GM18858 (cell line): ENCODE data around the gene SPRN.
"Not testable (repeated sequence)": the region's sequence is repeated elsewhere in the genome, so short reads cannot be mapped to it uniquely, and the experiment has no call there.

Experiments used
- ATAC-seq: cut with Tn5 transposase; IDR thresholded peaks from one replicate; pipeline ENCODE4 v1.9.1; 2021; ENCODE audit not compliant: unreplicated experiment

The SPRN gene

DNA sequence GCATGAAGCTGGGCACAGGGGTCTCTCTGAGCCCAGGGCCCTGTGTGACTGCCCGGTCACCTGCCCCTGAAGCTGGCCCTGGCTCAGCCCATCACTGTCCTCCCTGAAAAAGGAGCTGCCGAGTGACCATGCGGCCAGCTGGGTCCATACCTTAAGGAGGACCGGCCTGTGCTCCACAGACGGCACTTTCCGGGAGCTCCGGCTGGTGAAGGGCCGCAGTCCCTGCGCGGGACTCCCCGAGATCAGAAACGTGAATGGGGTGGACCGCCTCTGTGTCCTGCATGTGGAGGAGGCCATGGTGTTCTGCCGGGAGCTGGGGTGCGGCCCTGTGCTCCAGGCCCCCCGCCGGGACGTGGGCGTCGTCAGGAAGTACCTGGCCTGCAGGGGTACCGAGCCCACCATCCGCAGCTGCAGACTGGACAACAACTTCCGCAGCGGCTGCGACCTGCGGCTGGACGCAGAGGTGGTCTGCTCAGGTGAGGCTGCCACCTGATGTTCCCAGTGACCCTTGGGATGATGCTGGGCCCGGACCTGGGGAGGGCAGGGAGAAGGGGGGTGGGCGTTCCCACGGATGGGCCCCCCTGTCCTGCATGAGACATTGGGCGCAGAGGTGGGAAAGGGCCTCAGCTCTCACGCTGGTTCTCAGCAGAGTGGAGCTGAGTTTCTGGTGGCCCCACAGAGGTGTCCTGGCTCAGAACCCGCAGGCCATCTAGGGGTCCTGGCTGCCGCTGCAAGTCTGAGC lies 32.8 kb upstream of the SPRN start:
- ATAC-seq: no peak

DNA sequence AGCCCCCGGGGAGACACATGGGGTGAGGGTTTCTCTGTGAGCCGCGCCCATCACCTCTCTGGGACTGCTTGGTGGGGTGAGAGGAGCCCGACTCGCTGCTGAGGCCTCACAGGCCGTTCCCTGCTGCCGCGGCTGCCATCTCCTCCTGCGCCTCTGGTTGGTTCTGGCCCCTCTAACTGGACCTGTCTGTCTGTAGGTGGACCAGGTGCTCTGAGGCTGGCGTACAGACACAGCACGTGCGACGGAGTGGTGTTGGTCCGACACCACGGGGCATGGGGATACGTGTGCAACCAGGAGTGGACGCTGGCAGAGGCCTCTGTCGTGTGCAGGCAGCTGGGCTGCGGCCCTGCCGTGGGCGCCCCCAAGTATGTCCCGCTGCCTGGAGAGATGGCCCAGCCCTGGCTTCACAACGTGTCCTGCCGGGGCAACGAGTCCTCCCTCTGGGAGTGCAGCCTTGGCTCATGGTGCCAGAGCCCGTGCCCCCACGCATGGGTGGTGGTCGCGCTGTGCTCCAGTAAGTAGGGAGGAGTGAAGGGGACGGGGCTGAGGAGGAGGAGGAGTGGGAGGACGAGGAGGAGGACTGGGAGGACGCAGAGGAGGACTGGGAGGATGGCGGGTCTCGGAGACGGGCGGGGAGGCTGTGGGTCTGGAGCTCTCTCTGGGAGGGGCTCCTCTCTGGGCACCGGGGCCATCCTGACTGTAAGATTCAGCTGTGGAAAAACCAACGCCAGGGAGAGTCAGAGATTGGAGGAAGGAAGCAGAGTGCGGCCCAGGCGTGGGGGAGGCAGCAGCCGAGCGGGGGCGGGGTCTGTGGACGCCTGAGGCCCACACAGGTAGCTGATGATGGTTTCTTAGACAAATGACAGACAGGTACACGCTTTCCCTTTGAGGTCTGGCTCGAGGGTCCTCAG lies 31.9 kb upstream of the SPRN start:
- ATAC-seq: no peak

DNA sequence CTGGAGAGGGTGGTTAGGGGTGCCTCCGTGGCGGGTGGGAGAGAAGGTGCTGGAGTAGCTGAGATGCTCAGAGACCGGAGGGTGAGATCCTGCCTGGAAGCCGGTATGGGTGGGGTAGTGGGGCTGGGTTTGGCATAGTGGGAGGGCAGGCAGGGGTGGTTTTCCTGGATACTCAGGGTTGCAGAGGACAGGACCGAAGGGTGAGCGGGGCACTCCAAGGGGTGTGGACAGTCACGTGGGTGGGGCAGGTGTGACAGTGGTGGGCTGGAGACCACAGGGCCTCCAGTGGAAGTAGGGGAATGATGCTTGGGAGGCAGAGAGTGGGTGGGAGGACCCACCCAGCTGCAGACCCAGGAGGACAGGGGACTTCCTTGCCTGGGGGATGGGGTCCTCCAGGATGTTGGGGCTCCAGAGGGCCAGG lies 31.2 kb upstream of the SPRN start:
- ATAC-seq: no peak

DNA sequence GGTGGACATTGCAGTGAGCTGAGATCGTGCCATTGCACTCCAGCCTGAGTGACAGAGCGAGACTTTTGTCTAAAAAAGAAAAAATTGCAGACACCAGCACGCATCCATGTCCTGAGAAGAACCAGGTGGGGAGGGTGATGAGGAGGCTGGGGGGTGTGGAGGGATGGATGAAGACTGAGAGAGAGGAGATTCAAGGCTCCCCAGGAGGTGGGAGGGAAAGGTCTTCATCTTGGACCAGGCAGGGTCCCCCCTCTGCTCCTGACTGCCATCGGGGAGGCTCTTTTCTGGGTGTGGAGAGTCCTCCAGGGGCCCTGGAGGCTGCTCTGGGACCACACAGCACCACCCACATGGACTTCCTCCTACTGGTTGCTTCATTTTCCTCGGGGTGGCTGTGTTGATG lies 30.8 kb upstream of the SPRN start:
- ATAC-seq: no peak

DNA sequence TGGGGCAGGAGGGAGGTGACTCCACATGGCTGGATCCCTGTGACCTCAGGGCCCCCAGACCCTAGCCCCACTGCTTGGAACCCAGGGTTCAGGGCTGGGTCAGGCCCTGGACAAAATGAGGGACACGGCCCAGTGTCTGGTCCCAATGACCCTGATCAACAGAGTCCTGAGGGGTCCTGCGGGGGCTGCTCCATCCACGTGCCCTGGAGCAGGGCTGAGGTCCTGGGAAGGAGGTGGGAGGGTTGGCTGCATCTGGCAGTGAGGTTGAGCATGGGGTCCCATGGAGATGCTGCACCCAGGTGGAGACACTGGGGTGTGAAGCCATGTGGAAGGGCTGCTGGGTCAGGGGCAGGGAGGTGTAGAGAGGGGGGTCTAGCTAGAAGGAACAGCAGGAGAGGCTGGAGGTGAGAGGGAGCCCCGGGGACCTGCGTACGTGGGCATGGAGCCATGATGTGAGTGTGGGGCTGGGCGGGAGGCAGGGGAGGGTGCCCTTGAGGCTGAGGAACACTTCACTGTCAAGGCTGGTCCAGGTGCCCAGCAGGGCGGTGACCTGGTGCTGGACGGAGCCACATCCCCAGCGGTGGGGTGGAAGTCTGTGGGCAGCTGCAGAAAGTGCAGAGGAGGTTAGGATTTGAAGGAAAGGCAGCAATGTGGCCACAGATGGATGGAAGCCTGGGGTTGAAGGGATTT lies 29.9 kb upstream of the SPRN start:
- no peak for ATAC-seq

DNA sequence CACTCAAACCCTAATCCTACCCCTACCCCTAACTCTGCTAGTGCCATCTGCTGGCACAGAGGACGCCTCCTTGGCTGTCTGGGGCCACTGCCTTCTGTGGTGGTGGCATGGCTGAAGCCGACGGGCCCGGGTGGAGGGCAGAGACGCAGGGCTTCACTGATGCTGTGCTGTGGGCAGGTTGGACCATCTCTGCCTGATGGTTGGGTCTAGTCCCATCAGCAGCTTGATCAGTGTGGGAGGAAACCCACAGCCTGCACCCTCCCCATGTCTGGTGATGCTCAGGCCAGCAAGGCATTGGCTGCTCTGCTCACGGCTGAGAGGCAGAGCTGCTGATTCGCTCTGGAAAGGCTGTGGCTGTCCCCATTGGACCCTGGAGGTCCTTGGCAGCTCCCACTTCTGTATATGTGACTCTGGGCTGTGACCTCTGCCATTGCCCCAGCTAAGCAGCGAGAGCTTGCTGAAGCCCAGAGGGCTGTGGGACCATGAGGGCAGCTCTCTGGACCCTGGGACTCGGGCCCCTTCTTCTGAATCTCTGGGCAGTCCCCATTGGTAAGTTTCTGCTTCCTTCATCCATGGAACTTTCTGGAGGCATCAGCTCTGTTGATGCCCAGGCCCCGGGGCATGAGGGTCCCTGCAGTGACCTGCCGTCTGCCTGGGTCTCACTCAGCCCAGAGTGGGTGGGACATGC lies 29.2 kb upstream of the SPRN start, which contains the start of gene SCART1:
Gene SCART1, plus strand, starts transcription at position 430 of the 688 bp plus-strand sequence. Its CDS starts 53 bp downstream, at position 483.
- no peak for ATAC-seq

DNA sequence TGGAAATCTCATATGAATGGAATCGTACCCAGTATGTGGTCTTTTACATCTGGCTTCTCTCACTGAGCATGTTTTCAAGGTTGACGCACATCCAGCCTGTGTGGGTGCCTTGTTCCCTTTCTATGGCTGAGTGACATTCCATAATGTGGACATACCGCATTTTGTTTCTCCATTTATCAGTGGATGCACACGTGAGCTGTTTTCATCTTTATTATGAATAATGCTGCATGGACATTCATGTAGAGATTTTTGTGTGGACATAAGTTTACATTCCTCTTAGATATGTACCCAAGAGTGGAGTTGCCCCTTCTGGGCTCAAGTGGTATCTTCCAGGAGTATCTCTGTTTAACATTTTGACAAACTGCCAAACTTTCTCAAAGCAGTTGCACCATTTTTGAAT lies 28.0 kb upstream of the SPRN start:
- ATAC-seq: no peak

DNA sequence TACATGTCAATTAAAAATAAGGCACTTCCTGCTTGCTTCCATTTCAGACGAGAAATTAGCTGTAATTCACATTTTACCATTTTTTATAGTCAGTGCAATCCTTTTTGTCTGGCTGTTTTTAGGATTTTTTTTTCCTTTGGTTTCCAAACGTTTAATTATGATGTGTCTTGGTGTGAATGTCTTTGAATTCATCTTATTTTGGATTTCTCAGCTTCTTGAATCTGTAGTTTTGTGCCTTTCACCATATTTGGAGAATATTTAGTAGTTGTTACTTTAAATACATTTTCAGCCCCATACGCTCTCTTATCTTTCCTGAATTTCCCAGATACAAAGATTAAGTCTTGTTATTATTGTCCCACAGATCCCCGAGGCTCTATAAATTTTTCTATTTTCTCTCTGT lies 26.9 kb upstream of the SPRN start:
- no peak for ATAC-seq

DNA sequence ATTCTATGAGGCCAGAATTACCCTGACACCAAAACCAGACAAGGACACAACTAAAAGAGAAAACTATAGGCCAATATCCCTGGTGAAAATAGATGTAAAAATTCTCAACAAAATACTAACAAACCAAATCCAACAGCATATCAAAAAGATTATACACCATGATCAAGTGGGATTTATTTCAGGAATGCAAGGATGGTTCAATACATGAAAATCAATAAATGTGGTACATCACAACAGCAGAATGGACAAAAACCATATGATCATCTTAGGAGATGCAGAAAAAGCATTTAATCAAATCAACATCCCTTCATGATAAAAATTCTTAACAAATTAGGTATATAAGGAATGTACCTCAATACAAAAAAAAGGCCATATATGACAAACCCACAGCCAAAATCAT lies 23.7 kb upstream of the SPRN start:
- no peak for ATAC-seq

DNA sequence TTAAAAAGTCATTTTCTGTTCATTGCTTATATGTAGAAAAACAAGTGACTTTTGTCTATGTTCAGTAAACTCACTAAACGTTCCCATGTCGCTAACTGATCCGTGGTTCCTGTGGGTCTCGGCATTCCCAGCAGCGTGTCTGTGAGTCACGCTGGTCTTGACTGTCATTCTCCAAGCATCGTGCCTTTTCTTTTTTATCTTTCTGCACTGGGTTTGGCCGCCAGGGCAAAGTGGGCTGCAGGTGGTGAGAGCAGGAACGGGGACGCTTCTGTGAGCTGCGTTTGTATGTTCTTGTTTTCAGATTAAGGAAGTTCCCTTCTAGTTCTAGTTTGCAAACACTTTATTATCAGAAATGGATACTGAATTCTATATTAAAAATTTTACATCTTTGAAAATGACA lies 22.6 kb upstream of the SPRN start:
- ATAC-seq: no peak

DNA sequence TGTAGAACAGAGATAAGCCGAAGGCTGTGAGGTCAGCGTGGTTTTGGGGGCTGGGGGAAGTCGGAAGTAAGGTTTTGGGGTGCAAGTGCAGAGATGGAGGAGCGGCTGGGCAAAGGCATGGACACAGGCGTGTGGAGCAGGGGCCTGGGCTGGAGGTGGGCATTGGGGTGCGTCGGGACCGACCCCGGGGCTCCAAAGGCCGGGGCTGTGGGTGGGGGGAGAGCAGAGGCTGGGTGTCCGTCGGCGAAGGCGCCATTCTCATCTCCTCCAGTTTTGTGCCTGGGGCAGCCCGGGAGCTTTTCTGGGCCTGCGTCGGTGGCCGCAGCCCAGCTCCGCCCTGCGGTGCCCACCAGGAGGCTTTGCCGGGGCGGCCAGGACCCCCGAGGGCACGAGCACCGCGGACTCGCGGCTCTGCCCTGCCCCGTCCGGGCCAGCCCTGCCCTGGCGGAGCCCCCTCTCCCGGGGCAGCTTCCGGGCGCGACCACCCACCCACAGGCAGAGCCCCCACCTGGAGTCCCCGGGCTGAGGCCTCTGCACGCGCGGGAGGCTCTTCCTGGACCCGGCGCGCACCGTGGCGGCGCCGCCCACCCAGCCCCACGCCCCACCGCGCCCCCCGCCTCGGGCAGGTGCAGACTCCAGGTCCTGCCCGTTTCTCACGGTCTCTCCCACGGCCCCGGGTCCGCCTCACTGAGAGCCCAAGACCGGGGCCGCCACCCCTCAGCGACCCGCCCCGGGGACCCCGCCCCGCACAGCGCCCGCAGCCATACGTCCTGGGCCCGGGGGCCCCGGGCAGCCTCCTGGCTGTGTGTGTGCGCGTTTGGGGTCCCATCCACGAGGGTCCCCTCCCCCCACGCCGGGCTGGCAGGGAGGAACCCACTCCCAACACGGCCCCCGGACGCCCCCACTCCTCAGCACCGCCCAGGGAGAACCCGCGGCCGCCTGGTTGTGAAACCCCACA lies 21.6 kb upstream of the SPRN start:
- ATAC-seq: no peak

DNA sequence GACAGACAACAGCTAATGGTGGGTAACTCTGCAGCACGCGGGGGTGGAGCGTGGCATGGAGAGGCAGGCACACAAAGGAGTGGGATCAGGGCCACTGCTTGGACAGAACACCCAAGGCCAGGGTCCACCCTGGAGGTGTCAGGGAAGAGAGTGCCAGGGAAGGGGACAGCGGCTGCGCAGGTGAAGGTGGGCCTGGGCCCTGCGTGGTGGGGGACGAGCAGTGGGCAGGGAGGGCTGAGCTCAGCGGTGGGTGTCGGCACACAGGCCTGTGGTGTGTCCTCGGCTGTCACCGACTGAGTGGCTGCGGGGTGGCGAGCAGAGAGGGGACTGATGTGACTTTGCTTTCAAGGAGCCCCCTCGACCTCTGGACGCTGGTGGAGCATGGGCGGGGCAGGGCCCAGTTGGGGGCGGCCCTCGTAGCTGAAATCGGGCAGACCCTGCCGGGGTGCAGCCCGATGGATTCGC lies 20.9 kb upstream of the SPRN start:
- no peak for ATAC-seq

DNA sequence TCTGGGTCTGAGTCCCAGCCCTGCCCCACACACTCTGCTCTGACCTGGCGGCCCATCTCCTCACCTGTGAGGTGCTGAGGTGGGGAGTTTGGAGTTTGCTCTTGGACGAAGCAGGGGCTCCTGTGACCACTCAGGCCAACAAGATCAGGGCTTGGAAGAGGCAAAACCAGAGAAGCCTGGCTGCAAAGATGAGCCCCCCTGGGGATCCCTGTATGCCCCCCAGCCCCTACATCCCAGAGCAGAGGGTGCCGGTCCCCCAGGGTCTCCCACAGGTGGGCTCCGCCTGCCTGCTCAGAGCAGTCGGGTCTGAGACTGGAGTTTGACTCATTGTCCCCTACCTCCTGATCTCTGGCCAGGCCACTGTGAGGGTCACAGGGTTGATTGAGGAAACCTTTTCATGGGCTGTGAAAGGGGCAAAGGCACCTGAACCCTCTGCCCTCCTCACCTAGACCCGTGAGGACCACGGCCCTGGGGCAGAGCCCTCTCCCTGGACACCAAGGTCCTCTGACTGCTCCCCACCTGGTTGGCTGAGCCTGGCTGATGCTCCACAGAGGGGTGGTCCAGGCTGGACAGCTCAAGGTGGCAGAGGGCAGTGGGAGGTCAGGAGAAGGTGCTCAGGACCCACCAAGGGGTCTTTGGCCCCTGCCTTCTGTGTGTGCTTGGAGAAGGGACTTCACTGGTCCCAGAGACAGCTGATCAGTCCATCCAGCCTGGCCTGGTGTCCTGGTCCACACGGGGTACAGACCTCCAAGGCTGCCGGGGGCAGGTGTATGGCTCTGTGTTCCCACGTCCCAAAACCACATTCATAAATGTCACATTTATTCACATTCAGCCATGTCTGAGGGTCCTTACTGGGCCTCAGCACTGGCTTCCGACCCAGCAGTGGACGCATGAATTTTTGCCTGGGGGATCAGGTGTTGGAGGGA lies 20.2 kb upstream of the SPRN start:
- no peak for ATAC-seq

DNA sequence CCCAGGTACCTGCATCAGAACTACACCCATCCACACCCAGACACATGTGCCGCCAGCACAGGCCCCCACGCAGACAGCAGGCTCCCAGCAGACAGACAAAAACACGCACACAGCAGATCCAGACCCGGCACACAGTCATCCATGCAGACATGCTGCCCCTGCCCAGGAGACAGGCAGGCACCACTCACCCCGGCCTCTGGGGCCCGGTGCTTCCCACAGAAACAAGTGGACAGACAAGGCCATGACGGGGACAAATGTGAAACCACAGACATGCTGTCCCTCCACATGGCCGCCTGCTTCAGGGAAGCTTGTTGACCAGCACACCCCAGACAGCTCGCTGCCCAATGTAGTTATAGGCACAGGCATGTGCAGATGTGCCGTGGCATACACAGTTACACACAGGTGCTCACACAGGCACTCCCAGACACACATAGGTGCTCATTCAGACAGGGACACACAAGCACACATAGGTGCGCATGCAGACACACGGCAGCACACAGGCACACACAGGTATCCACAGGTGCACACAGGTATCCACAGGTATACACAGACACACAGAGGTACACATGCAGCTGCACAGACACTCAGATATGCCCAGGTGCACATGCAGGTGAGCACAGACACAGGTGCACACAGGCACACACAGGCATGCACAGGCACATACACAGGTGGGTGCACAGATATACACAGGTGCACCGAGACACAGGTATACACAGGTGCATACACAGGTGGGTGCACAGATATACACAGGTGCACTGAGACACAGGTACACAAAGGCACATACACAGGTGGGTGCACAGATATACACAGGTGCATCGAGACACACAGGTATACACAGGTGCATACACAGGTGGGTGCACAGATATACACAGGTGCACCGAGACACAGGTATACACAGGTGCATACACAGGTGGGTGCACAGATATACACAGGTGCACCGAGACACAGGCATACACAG lies 18.8 kb upstream of the SPRN start:
- ATAC-seq: no peak

DNA sequence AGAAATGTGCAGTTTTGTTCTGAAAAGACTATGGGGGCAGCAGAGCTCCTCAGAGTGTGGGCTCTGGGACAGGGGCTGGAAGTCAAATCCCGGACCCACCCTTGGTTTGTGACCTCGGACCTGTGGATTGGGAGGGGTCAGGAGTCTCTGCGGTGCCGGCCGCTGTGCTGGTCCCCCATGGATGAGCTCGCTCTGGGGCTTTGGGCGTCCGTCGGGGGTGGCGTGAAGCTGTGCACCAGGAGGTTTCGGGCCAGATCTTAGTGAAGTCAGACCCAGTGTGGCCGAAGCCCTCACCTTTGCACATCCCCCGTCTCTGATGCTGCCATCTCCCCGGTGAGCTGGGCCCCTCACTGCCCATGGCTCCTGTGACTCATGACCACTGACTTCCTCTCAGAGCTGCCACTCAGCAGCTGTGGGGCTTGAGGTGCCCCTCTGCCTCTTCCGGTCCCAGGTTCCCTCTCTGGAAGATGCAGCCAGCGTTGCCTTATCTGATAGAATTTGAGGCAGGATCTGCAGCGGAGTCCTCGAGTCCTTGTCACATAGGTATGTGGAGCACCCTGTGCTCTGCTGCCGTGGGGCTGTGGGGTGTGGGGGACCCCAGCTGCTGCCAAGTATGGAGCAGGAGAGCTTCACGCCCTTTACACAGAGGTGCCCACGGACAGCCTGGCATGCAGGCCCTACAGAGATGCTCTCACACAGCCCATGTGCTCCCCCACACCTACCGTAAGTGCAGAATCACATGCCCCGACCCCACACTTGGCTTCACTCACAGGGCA lies 18.0 kb upstream of the SPRN start:
- ATAC-seq: no peak

DNA sequence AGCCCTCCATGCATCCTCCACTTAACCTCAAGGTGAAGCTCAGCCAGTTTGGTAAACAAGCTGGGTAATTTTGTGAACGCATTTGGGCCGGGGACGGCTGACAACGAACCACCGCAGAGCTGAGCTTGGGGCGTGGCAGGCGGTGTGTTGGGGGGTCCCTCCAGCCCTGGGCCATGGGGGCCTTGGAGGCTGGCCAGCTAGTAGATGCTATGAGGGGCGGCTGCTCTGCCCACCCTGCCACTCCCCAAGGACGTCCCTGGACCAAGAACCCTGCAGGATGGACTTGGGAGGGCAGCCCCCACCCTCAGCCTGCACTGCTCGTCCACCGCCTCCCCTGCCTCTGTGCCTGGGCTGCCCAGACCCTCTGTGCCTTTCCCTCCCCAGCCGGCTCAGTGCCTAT lies 17.4 kb upstream of the SPRN start:
- no peak for ATAC-seq

DNA sequence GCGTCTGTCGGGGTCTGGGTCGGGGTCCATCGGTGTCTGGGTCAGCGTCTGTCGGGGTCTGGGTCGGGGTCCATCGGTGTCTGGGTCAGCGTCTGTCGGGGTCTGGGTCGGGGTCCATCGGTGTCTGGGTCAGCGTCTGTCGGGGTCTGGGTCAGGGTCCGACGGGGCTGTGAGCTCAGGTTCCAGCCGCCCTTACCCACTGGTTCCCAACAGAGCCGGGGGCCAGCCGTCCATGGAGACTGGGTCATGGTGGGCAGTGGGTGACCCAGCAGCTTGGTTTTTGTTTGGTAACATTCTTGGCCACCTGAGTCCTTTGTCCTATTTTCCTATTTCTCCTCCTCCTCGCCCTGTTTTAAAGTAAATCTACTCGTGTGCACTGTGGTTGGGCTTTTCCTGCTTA lies 16.9 kb upstream of the SPRN start:
- not testable (repeated sequence) for ATAC-seq
